DND-41 (cell line): ENCODE results near the gene CHM.

Experiments
- EZH2 ChIP-seq: IDR thresholded peaks from 3 replicates; pipeline ENCODE4 v1.6.1; 2012; ENCODE audit warnings: borderline replicate concordance, low read depth, mild to moderate bottlenecking, moderate library complexity, low read length, inconsistent platforms; ENCODE audit not compliant: severe bottlenecking
- TF ChIP-seq, protein P1 (sequence below): IDR thresholded peaks from 2 replicates; pipeline ENCODE4 v1.5.1; 2012; ENCODE audit warnings: borderline replicate concordance, low read length, moderate library complexity, mild to moderate bottlenecking; ENCODE audit not compliant: poor library complexity, severe bottlenecking; ENCODE audit errors: extremely low read depth

DNA sequence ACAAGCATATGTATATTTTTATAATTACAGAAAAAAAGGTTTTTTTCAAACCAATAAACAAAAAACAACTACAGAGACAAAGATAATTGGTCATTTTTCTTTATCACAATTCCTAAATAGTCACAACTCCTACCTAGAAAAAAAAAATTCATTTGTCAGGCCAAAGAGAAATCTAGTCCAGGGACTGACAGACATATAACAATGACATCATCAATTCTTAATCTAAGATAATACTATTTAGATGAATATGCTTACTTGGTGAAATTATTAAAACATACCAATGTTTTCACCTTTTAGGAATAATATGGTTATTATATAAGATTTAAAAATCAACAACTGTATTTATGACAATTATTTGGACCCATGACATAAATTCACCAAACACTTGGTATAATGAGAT is 48.4 kb downstream of the CHM start:
- TF ChIP-seq, protein P1, sequence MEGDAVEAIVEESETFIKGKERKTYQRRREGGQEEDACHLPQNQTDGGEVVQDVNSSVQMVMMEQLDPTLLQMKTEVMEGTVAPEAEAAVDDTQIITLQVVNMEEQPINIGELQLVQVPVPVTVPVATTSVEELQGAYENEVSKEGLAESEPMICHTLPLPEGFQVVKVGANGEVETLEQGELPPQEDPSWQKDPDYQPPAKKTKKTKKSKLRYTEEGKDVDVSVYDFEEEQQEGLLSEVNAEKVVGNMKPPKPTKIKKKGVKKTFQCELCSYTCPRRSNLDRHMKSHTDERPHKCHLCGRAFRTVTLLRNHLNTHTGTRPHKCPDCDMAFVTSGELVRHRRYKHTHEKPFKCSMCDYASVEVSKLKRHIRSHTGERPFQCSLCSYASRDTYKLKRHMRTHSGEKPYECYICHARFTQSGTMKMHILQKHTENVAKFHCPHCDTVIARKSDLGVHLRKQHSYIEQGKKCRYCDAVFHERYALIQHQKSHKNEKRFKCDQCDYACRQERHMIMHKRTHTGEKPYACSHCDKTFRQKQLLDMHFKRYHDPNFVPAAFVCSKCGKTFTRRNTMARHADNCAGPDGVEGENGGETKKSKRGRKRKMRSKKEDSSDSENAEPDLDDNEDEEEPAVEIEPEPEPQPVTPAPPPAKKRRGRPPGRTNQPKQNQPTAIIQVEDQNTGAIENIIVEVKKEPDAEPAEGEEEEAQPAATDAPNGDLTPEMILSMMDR = no peak
- TF ChIP-seq EZH2 = no peak
